Kidney (tissue), 14 donors: Measurements from ENCODE around the gene PSMB9. TPM values are rescaled to one million over a fixed set of nuclear protein-coding genes. Genes with fewer than 3 reads are reported as not detected.

Experiments used
- DNase-seq, 5 donors: peaks; one replicate each; pipeline ENCODE4 v3.0.0-alpha.2; 2013 to 2020
- FAIRE-seq: peaks from 2 replicates; lab custom pipeline; 2012; peaks lifted over from hg19 to GRCh38; lab: Jason Lieb, UNC
- H3K27ac ChIP-seq, 2 donors: one replicate each; pipeline ENCODE4 v1.7.0; 2013; ENCODE audit warnings: low read depth in 2 of 2, low read length in 2 of 2, inconsistent platforms in 1 of 2
- H3K27me3 ChIP-seq: one replicate; pipeline ENCODE4 v1.7.1; 2013; ENCODE audit warnings: low read length, inconsistent platforms; ENCODE audit not compliant: control insufficient read depth, insufficient read depth
- H3K36me3 ChIP-seq, 3 donors: one replicate each; pipeline versions ENCODE4 v1.7.0 to v1.7.1; 2013; ENCODE audit warnings: low read length in 3 of 3, control low read depth in 1 of 3, inconsistent platforms in 1 of 3; ENCODE audit not compliant: insufficient read depth in 3 of 3, control insufficient read depth in 2 of 3
- H3K4me1 ChIP-seq, 3 donors: one replicate each; pipeline versions ENCODE4 v1.7.0 to v1.7.1; 2013; ENCODE audit warnings: low read length in 3 of 3, inconsistent platforms in 1 of 3, low read depth in 1 of 3; ENCODE audit not compliant: control insufficient read depth in 2 of 3, insufficient read depth in 2 of 3
- H3K4me3 ChIP-seq, 3 donors: one replicate each; pipeline versions ENCODE4 v1.7.0 to v1.8.1; 2013; ENCODE audit warnings: low read length in 3 of 3, control low read depth in 1 of 3, inconsistent platforms in 1 of 3
- H3K9ac ChIP-seq, 3 donors: one replicate each; pipeline versions ENCODE4 v1.7.0 to v1.7.1; 2013; ENCODE audit warnings: low read length in 3 of 3, control low read depth in 1 of 3, inconsistent platforms in 1 of 3
- H3K9me3 ChIP-seq, 3 donors: one replicate each; pipeline versions ENCODE4 v1.7.0 to v1.7.1; 2013; ENCODE audit warnings: low read length in 3 of 3, control low read depth in 1 of 3, inconsistent platforms in 1 of 3; ENCODE audit not compliant: control insufficient read depth in 2 of 3, insufficient read depth in 1 of 3
- CTCF ChIP-seq: IDR thresholded peaks from 3 replicates; pipeline ENCODE4 v1.5.1; 2012; ENCODE audit warnings: mild to moderate bottlenecking, moderate library complexity, borderline replicate concordance; ENCODE audit not compliant: insufficient read depth; ENCODE audit errors: extremely low read depth
- intact Hi-C: fragments of 100-400 bp; cut with DNase I; formaldehyde crosslinking; loops from one replicate; pipeline ENCODE4 v1.11.1; 2022
- polyA plus RNA-seq: library from polyadenylated mRNA; stranded (reverse); fragments of 350-450 nt; fragmentation: Illumina TruSeq; extraction: RNeasy Lipid Tissue Mini Kit (QIAGEN cat#74804); gene quantifications from one replicate; pipeline ENCODE4 v1.2.3, GENCODE V29; 2014; ENCODE audit warnings: low read depth, low replicate concordance; ENCODE audit not compliant: insufficient read depth
- total RNA-seq: library from RNA; stranded (reverse); fragmentation: NEBNext Ultra II Directional; extraction: Animal tissue kit (Norgen Biotek cat#: 25700); gene quantifications from one replicate; pipeline ENCODE4 v1.2.1, GENCODE V29; 2021
- donor health status: control.
- donor health status: control.
- donor health status: control.
- donor health status: control.
- donor health status: control.
- donor health status: DM: yes; HTN: yes; CAD: no.
- donor health status: Normal renal cell carcinoma (clear cell type).

The PSMB9 gene
- total and polyA plus RNA-seq, 2 donors from 2014 or later, result 52.8 to 56.6 TPM

GRCh38 chr6:32847004-32847403 lies 7.0 kb upstream of the PSMB9 start:
- no peak overlapping the region for H3K4me3 ChIP-seq
- peaks cover 0 to 15% (median 0%) of the 10 kb centered on the region in 3 donors for H3K4me1 ChIP-seq
- no peak for DNase-seq
- no peak for FAIRE-seq
- H3K27me3 ChIP-seq, result peaks cover 2% of the 10 kb centered on the region
- H3K36me3 ChIP-seq, result peaks cover 0 to 32% (median 30%) of the 10 kb centered on the region in 3 donors
- no peak overlapping the region for H3K9ac ChIP-seq
- intact Hi-C loops, result no loop called here
- no peak for TF ChIP-seq CTCF
- H3K9me3 ChIP-seq, result no peaks in the 10 kb centered on the region
- H3K27ac ChIP-seq, result no peak overlapping the region

GRCh38 chr6:32847795-32848194 lies 6.2 kb upstream of the PSMB9 start:
- Histone ChIP-seq H3K27me3 (peaks cover 2% of the 10 kb centered on the region), H3K4me3 (no peak overlapping the region), H3K27ac (no peak overlapping the region), H3K9me3 (no peaks in the 10 kb centered on the region), H3K36me3 (peaks cover 0 to 32% (median 30%) of the 10 kb centered on the region in 3 donors), H3K4me1 (peaks cover 0 to 15% (median 4%) of the 10 kb centered on the region in 3 donors), H3K9ac (no peak overlapping the region)
- intact Hi-C loops, result no loop called here
- no peak for FAIRE-seq
- no peak for TF ChIP-seq CTCF
- DNase-seq, result no peak

GRCh38 chr6:32849126-32849525 lies 4.9 kb upstream of the PSMB9 start:
- peaks cover 0 to 32% (median 30%) of the 10 kb centered on the region in 3 donors for H3K36me3 ChIP-seq
- intact Hi-C loops, result no loop called here

More at GRCh38 chr6:32849126-32849525, 4.9 kb upstream of the PSMB9 start:
- no peak overlapping the region for H3K4me3 ChIP-seq
- no peak overlapping the region for H3K27ac ChIP-seq
- H3K9me3 ChIP-seq, result no peaks in the 10 kb centered on the region
- no peak for TF ChIP-seq CTCF
- peaks cover 2% of the 10 kb centered on the region for H3K27me3 ChIP-seq
- H3K9ac ChIP-seq, result no peak overlapping the region
- FAIRE-seq (no peak), DNase-seq (no peak)
- H3K4me1 ChIP-seq, result peaks cover 0 to 12% (median 4%) of the 10 kb centered on the region in 3 donors
